DOHH2 (cell line): ENCODE data around the gene UAP1L1.
"Not testable (repeated sequence)": the region's sequence is repeated elsewhere in the genome, so short reads cannot be mapped to it uniquely, and the experiment has no call there.

Source experiments
- CTCF ChIP-seq: fragments of 200-600 bp; sonication (generic); IDR thresholded peaks from one replicate; pipeline ENCODE4 v1.5.1; 2014; ENCODE audit warnings: antibody characterized with exemption, mild to moderate bottlenecking, low read depth, low read length; ENCODE audit not compliant: poor library complexity, severe bottlenecking
- EZH2phosphoT487 ChIP-seq: fragments of 200-600 bp; sonication (generic); IDR thresholded peaks from 2 replicates; pipeline ENCODE4 v1.6.1; 2017; ENCODE audit warnings: borderline replicate concordance, mild to moderate bottlenecking, antibody characterized with exemption, low read length, moderate library complexity, mixed read lengths

- TF ChIP-seq CTCF, EZH2phosphoT487: not testable (repeated sequence)
Measured at GRCh38 chr9:137123952-137124462, 46.7 kb downstream of the UAP1L1 start.
